Kidney epithelial cell (primary cell): ENCODE results near the gene OPHN1. TPM values are rescaled to one million over a fixed set of nuclear protein-coding genes. Genes with fewer than 3 reads are reported as not detected.
A peak's percentile ranks its signal among the peaks of the same experiment; 100 is the strongest.

Source experiments
- DNase-seq: peaks from one replicate; pipeline ENCODE4 v3.0.0-alpha.2; 2010; ENCODE audit warnings: low read depth
- H3K27me3 ChIP-seq: 2 replicates; pipeline ENCODE4 v1.6.0; 2011; ENCODE audit warnings: low read length; ENCODE audit not compliant: control insufficient read depth, insufficient read depth
- H3K36me3 ChIP-seq: 2 replicates; pipeline ENCODE4 v1.5.1; 2011; ENCODE audit warnings: low read length; ENCODE audit not compliant: control insufficient read depth, insufficient read depth
- H3K4me3 ChIP-seq: 2 replicates; pipeline ENCODE4 v1.5.1; 2011; ENCODE audit warnings: low read depth, mild to moderate bottlenecking, control low read depth, low read length
- total RNA-seq: library from RNA; depleted of rRNA; stranded (reverse); fragments of >200 nt; gene quantifications from 2 replicates; pipeline ENCODE4 v1.2.3, GENCODE V29; 2015
- TF ChIP-seq, protein P1 (sequence below): IDR thresholded peaks from 2 replicates; pipeline ENCODE4 v1.5.1; 2011; ENCODE audit warnings: mild to moderate bottlenecking, moderate library complexity, low read length, control low read depth, inconsistent platforms; ENCODE audit not compliant: insufficient read depth, poor library complexity, severe bottlenecking

OPHN1 gene
- total RNA-seq, 1 donor from 2014 or later = 6.9 TPM

DNA sequence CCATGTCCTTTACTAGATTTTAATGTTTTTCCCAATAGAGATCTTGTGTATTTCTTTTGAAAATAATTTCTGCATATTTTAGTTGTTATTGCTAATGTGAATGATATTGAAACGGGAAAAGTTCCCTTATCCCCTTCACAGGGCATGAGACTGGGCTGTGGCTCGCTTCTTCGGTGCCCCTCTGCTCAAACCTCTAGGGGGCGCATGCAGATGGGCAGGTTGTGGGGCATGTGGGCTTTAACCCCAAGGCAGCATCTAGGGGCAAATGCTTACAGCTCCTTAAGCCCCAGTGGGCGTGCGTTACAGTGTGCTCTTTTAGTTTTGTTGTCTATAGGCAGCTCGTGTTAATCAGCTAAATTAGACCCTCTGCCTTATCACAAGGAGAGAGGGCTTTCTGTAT, 194.7 kb downstream of the OPHN1 start:
- no peaks in the 10 kb centered on the region for H3K36me3 ChIP-seq
- no peak overlapping the region for H3K4me3 ChIP-seq
- TF ChIP-seq, protein P1, sequence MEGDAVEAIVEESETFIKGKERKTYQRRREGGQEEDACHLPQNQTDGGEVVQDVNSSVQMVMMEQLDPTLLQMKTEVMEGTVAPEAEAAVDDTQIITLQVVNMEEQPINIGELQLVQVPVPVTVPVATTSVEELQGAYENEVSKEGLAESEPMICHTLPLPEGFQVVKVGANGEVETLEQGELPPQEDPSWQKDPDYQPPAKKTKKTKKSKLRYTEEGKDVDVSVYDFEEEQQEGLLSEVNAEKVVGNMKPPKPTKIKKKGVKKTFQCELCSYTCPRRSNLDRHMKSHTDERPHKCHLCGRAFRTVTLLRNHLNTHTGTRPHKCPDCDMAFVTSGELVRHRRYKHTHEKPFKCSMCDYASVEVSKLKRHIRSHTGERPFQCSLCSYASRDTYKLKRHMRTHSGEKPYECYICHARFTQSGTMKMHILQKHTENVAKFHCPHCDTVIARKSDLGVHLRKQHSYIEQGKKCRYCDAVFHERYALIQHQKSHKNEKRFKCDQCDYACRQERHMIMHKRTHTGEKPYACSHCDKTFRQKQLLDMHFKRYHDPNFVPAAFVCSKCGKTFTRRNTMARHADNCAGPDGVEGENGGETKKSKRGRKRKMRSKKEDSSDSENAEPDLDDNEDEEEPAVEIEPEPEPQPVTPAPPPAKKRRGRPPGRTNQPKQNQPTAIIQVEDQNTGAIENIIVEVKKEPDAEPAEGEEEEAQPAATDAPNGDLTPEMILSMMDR = peak; percentile 43
- no peaks in the 10 kb centered on the region for H3K27me3 ChIP-seq
- no peak for DNase-seq

DNA sequence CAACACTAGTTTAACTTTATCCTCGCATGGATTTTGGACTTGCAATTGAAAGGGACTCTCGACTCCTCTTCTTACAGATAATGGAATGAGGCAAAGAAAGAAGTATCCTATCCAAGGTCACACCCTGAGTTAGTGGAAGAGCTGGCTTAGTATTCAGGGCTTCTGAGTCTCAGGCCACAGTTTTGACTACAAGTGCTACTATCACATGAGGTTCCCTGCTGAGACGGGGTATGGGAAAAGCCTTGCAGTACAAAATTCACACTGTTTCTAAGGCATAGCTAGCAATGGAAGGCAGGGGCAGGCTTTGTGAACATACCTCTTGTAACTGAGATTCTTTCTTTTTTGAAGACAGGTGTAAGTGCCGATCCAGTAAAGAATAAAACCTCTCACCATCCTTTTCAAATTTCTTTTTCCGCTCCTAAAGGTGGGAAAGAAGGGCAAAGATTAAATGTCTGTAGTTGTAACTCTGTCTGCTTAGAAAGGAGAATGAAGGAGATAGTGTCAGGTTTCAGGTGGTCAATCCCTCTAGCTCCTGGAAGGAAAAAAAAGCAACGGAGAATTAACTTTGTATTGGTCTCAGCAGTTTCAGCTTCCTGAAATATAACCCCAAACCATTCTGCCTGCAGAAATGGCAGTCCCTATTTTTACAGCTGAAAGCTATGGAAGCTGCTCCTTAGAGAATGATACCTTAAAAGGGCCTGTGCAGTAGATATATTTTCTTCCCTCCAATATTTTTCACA, 199.0 kb downstream of the OPHN1 start:
- H3K36me3 ChIP-seq = no peaks in the 10 kb centered on the region
- H3K27me3 ChIP-seq = no peaks in the 10 kb centered on the region
- DNase-seq = no peak

DNA sequence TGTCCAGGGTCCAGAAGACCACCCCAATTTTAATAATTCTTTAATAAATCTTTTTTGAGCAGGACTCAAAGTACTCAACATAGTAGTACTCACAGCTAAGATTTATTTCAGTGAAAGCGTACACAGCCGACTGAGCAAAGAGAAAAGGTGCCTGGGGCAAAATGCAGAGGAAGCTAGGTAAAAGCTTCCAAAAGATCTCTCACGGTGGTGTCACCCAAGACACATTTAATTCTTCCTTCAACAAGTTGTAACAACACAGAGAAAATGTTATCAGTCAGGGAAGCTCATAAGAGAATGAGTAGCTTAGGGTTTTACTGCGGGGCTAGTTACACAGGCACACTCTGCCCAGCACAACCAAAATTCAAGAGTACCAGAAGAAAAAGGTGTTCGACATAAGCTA, 201.1 kb downstream of the OPHN1 start:
- TF ChIP-seq, protein P1 = no peak
- DNase-seq = no peak
- Histone ChIP-seq H3K36me3 (no peaks in the 10 kb centered on the region), H3K27me3 (no peaks in the 10 kb centered on the region), H3K4me3 (no peak overlapping the region)

More for the DNA sequence above, 199.0 kb downstream of the OPHN1 start:
- H3K4me3 ChIP-seq = no peak overlapping the region
- TF ChIP-seq, protein P1 = no peak

DNA sequence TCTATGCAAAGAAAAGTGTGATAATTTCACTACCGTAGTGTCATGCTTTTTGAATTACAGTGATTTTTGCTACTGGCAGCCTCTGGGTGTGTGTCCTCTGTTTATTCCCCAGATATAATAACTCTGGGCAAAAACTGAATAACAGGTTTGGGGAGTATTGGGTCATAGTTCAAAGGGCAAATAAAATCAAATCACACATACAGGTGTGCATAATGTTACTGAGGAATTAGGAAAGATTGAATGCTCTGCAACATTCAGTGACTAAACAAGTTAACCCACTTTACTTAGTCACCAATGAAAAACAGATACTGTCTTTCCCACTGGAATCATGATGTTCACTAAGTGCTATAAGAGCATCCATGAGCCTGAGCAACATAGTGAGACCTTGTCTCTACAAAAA, 224.3 kb downstream of the OPHN1 start:
- H3K36me3 ChIP-seq = no peaks in the 10 kb centered on the region
- H3K4me3 ChIP-seq = no peak overlapping the region
- DNase-seq = no peak
- TF ChIP-seq, protein P1 = no peak
- no peaks in the 10 kb centered on the region for H3K27me3 ChIP-seq

DNA sequence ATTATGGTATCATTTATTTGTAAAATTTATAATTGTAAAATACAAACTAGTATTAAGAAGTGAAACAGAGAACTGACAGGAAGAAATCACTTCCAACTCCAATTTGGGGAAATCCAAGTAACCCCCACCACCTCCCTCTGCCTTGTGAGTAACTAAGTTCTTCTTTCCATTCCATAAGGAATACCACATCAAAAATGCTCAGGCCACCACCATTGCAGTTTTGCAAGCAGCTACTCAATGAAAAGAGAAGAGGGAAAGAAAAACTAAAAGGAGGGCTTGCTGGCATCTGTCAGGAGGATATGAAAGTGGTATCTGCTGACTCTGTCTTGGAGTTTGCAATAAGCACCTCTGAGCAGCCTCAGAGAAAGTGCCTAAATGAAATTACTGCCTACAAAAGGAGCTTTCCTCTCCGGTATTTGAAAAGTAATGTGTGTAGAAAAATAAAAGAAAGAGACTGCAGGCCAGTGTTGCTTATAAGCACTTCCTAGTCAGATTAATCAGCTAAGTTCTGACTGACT, 228.7 kb downstream of the OPHN1 start:
- Histone ChIP-seq H3K4me3 (no peak overlapping the region), H3K36me3 (no peaks in the 10 kb centered on the region), H3K27me3 (no peaks in the 10 kb centered on the region)
- no peak for DNase-seq
- TF ChIP-seq, protein P1 = no peak

DNA sequence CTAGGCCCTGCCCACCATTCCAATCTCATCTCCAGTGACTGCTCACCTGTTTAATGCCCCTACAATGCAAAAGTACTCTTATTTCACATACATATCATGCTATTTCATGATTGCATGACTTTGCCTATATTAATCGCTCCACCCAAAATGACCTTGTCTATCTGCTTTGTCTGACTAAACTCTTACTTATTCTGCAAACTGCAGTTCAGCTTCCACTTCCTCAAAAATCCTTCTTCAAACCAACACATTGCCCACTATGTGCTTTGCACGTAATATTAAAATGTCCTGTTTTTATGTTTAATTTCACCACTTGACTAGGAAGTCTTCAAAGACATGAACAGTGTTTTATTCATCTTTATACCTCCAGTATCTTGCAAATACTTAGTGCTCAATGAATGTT, 229.6 kb downstream of the OPHN1 start:
- Histone ChIP-seq H3K27me3 (no peaks in the 10 kb centered on the region), H3K36me3 (no peaks in the 10 kb centered on the region), H3K4me3 (no peak overlapping the region)
- TF ChIP-seq, protein P1 = no peak
- no peak for DNase-seq
